Kidney capillary endothelial cell (primary cell): Measurements from ENCODE around the gene COL5A1.

ENCODE experiments used
- DNase-seq: peaks from one replicate; pipeline ENCODE4 v3.0.0-alpha.2; 2018; ENCODE audit warnings: low spot score

COL5A1 gene

GRCh38 chr9:134818000-134818568 lies 176.5 kb downstream of the COL5A1 start:
- no peak for DNase-seq

GRCh38 chr9:134818591-134818990 lies 177.0 kb downstream of the COL5A1 start:
- DNase-seq: no peak

- DNase-seq: no peak
These were observed 179.3 kb downstream of the COL5A1 start for GRCh38 chr9:134820901-134821300.

GRCh38 chr9:134822541-134822940 lies 180.9 kb downstream of the COL5A1 start:
- DNase-seq: no peak

GRCh38 chr9:134823623-134824022 lies 182.0 kb downstream of the COL5A1 start:
- DNase-seq: no peak

GRCh38 chr9:134824583-134824982 lies 183.0 kb downstream of the COL5A1 start:
- DNase-seq: no peak

GRCh38 chr9:134825025-134825424 lies 183.4 kb downstream of the COL5A1 start:
- DNase-seq: no peak

- no peak for DNase-seq
These were observed 185.0 kb downstream of the COL5A1 start for GRCh38 chr9:134826336-134827285.

GRCh38 chr9:134827559-134827958 lies 186.0 kb downstream of the COL5A1 start:
- DNase-seq: no peak

GRCh38 chr9:134827993-134828392 lies 186.4 kb downstream of the COL5A1 start:
- no peak for DNase-seq

- no peak for DNase-seq
These were observed 187.3 kb downstream of the COL5A1 start for GRCh38 chr9:134828892-134829291.

GRCh38 chr9:134829356-134829937 lies 187.8 kb downstream of the COL5A1 start:
- DNase-seq: no peak

GRCh38 chr9:134830126-134830525 lies 188.5 kb downstream of the COL5A1 start:
- DNase-seq: no peak

- no peak for DNase-seq
These were observed 189.5 kb downstream of the COL5A1 start for GRCh38 chr9:134830926-134831720.

GRCh38 chr9:134832471-134832870 lies 190.9 kb downstream of the COL5A1 start:
- no peak for DNase-seq

GRCh38 chr9:134833294-134833880 lies 191.8 kb downstream of the COL5A1 start:
- no peak for DNase-seq

GRCh38 chr9:134834217-134834956 lies 192.8 kb downstream of the COL5A1 start:
- no peak for DNase-seq

- DNase-seq: no peak
These were observed 193.4 kb downstream of the COL5A1 start for GRCh38 chr9:134834957-134835419.

GRCh38 chr9:134835448-134835847 lies 193.8 kb downstream of the COL5A1 start:
- no peak for DNase-seq

GRCh38 chr9:134835987-134836386 lies 194.4 kb downstream of the COL5A1 start:
- no peak for DNase-seq

GRCh38 chr9:134836406-134836970 lies 194.9 kb downstream of the COL5A1 start:
- no peak for DNase-seq
